GM19463 (cell line): Measurements from ENCODE around the gene GMPPA.

Source experiments
- ATAC-seq: cut with Tn5 transposase; IDR thresholded peaks from one replicate; pipeline ENCODE4 v1.9.1; 2021; ENCODE audit warnings: mild to moderate bottlenecking, moderate library complexity; ENCODE audit not compliant: unreplicated experiment

Gene GMPPA

GRCh38 chr2:219467736-219468075 lies 31.0 kb upstream of the GMPPA start:
- ATAC-seq = no peak

- ATAC-seq = no peak
Observed at GRCh38 chr2:219468410-219469185, 30.1 kb upstream of the GMPPA start.

GRCh38 chr2:219469186-219469724 lies 29.4 kb upstream of the GMPPA start:
- ATAC-seq = no peak

- no peak for ATAC-seq
Observed at GRCh38 chr2:219470429-219470828, 28.3 kb upstream of the GMPPA start.

GRCh38 chr2:219471476-219472371 lies 27.0 kb upstream of the GMPPA start:
- no peak for ATAC-seq

GRCh38 chr2:219472629-219473187 lies 26.0 kb upstream of the GMPPA start:
- ATAC-seq = no peak

GRCh38 chr2:219473511-219473910 lies 25.2 kb upstream of the GMPPA start:
- ATAC-seq = no peak

- no peak for ATAC-seq
Observed at GRCh38 chr2:219474285-219475060, 24.2 kb upstream of the GMPPA start.

GRCh38 chr2:219475278-219475677 lies 23.4 kb upstream of the GMPPA start:
- ATAC-seq = no peak

GRCh38 chr2:219475697-219476651 lies 22.7 kb upstream of the GMPPA start:
- no peak for ATAC-seq

- ATAC-seq = no peak
Observed at GRCh38 chr2:219476652-219477151, 22.0 kb upstream of the GMPPA start.

GRCh38 chr2:219477179-219477578 lies 21.5 kb upstream of the GMPPA start:
- no peak for ATAC-seq

GRCh38 chr2:219477815-219478214 lies 20.9 kb upstream of the GMPPA start:
- ATAC-seq = no peak

GRCh38 chr2:219478916-219479315 lies 19.8 kb upstream of the GMPPA start:
- ATAC-seq = no peak

GRCh38 chr2:219480004-219480403 lies 18.7 kb upstream of the GMPPA start:
- no peak for ATAC-seq

GRCh38 chr2:219482674-219483405 lies 15.9 kb upstream of the GMPPA start:
- no peak for ATAC-seq

GRCh38 chr2:219483451-219484342 lies 15.0 kb upstream of the GMPPA start:
- ATAC-seq = no peak
